ENCODE results near the gene MSI2. TPM values are rescaled to one million over a fixed set of nuclear protein-coding genes. Genes with fewer than 3 reads are reported as not detected.

Gene MSI2
- total RNA-seq, 1 donor from 2014 or later: 67.9 TPM

DNA sequence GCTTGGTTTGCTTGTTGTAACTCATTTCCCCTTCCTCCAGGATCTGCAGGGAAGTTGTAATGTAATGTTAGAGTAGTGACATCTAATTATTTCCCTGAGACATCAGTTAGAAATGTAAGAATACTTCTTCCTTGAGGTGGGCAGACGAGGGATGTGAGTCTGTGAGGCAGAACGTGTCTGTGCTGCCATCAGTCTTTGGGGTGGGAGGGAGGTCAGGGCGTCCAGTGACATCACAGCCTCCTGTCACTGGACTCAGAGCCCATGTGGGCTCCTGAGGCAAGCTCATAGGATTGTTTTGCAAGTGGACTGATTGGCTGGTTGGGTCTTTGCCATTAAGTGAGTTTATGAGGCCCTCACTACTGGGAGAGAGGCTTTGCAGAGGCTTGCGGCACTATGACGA is 300.0 kb downstream of the MSI2 start:
- Histone ChIP-seq H3K4me2 (ENCODE audit: low read length) (no peak overlapping the region), H2AFZ (ENCODE audit: low read depth, low read length) (no peak overlapping the region), H3K79me2 (ENCODE audit: insufficient read depth, low read length) (peaks cover 2% of the 10 kb centered on the region), H4K20me1 (ENCODE audit: insufficient read depth, low read length) (peaks cover 19% of the 10 kb centered on the region), H3K4me3 (ENCODE audit: insufficient read depth, low read depth, low read length) (no peak overlapping the region), H3K4me1 (ENCODE audit: insufficient read depth, low read length) (peaks cover 42% of the 10 kb centered on the region), H3K27me3 (ENCODE audit: insufficient read depth, low read length) (no peaks in the 10 kb centered on the region), H3K36me3 (ENCODE audit: insufficient read depth, low read length) (no peaks in the 10 kb centered on the region), H3K9ac (ENCODE audit: low read length) (no peak overlapping the region), H3K9me3 (ENCODE audit: insufficient read depth, low read depth, low read length) (no peaks in the 10 kb centered on the region), H3K27ac (ENCODE audit: low read depth, low read length) (no peak overlapping the region)
- Mint-ChIP-seq H3K4me3 (ENCODE audit: unreplicated experiment) (no peak overlapping the region), H3K36me3 (ENCODE audit: low read depth, unreplicated experiment) (peaks cover 2% of the 10 kb centered on the region), H3K9me3 (ENCODE audit: unreplicated experiment) (no peaks in the 10 kb centered on the region), H3K4me1 (ENCODE audit: low read depth, unreplicated experiment) (peaks cover 31% of the 10 kb centered on the region), H3K27ac (ENCODE audit: unreplicated experiment) (no peak overlapping the region), H3K27me3 (ENCODE audit: low read depth, unreplicated experiment) (no peaks in the 10 kb centered on the region)
- no peak for FAIRE-seq
- no peak for DNase-seq (ENCODE audit: low read depth)
- TF ChIP-seq EZH2 (IDR thresholded peaks at IDR 0.05; ENCODE audit: insufficient read depth, low read length): no peak
- TF ChIP-seq, protein P1, sequence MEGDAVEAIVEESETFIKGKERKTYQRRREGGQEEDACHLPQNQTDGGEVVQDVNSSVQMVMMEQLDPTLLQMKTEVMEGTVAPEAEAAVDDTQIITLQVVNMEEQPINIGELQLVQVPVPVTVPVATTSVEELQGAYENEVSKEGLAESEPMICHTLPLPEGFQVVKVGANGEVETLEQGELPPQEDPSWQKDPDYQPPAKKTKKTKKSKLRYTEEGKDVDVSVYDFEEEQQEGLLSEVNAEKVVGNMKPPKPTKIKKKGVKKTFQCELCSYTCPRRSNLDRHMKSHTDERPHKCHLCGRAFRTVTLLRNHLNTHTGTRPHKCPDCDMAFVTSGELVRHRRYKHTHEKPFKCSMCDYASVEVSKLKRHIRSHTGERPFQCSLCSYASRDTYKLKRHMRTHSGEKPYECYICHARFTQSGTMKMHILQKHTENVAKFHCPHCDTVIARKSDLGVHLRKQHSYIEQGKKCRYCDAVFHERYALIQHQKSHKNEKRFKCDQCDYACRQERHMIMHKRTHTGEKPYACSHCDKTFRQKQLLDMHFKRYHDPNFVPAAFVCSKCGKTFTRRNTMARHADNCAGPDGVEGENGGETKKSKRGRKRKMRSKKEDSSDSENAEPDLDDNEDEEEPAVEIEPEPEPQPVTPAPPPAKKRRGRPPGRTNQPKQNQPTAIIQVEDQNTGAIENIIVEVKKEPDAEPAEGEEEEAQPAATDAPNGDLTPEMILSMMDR (IDR thresholded peaks at IDR 0.05; ENCODE audit: insufficient read depth, low read depth, low read length): no peak

DNA sequence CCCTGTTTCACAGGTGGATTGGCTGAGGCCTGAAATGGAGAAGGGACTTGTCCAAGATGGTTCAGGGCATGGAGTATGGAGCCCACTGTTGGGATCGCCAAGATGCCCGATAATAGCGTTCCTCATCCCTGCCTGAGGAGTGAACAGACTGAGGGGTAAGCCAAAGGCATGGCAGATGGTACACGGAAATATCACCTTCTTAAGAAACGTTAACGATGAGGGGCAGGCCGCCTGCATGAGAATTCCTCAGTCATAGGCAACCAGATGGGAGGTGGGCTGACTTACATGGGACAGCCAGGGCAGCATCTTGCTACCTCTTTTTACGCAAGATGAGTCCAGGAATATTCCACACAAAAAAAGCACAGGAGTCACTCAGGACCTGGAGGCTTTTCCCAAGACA is 300.7 kb downstream of the MSI2 start:
- peaks cover 31% of the 10 kb centered on the region for H3K4me1 Mint-ChIP-seq (ENCODE audit: low read depth, unreplicated experiment)

DNA sequence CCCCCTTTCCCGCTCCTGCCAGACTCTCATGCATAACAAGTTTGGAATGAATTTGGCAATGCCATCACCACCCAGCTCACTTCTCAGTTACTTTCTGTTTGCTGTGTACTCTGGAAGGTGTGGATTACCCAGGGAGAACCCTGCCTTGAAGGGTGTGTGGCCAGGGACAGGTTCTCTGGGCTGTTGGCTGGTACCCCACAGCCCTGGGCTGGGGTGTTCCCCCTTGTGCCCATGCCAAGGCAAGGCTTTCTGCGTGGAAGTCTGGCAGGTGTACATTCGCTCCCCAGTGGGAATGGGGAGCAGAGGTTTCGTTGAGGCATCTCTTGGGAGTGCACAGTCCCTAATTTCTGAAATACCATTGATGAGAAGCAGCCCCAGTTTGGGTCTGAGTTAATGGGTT is 301.1 kb downstream of the MSI2 start:
- peaks cover 37% of the 10 kb centered on the region for H3K4me1 ChIP-seq (ENCODE audit: insufficient read depth, low read length)
- H3K4me2 ChIP-seq (ENCODE audit: low read length): peak overlapping the region; percentile 59
- DNase-seq (ENCODE audit: low read depth): no peak
- H3K9ac ChIP-seq (ENCODE audit: low read length): no peak overlapping the region
- Mint-ChIP-seq H3K4me1 (ENCODE audit: low read depth, unreplicated experiment) (peaks cover 31% of the 10 kb centered on the region), H3K9me3 (ENCODE audit: unreplicated experiment) (no peaks in the 10 kb centered on the region), H3K36me3 (ENCODE audit: low read depth, unreplicated experiment) (peaks cover 4% of the 10 kb centered on the region), H3K27ac (ENCODE audit: unreplicated experiment) (peak overlapping the region; percentile 72), H3K4me3 (ENCODE audit: unreplicated experiment) (no peak overlapping the region), H3K27me3 (ENCODE audit: low read depth, unreplicated experiment) (no peaks in the 10 kb centered on the region)
- TF ChIP-seq, protein P1 (IDR thresholded peaks at IDR 0.05; ENCODE audit: insufficient read depth, low read depth, low read length): no peak
- no peak for TF ChIP-seq EZH2 (IDR thresholded peaks at IDR 0.05; ENCODE audit: insufficient read depth, low read length)
- FAIRE-seq: no peak
- no peaks in the 10 kb centered on the region for H3K79me2 ChIP-seq (ENCODE audit: insufficient read depth, low read length)
- H3K27ac ChIP-seq (ENCODE audit: low read depth, low read length): peak overlapping the region; percentile 7
- no peaks in the 10 kb centered on the region for H3K9me3 ChIP-seq (ENCODE audit: insufficient read depth, low read depth, low read length)
- peaks cover 23% of the 10 kb centered on the region for H4K20me1 ChIP-seq (ENCODE audit: insufficient read depth, low read length)
- H2AFZ ChIP-seq (ENCODE audit: low read depth, low read length): no peak overlapping the region
- no peaks in the 10 kb centered on the region for H3K27me3 ChIP-seq (ENCODE audit: insufficient read depth, low read length)
- no peaks in the 10 kb centered on the region for H3K36me3 ChIP-seq (ENCODE audit: insufficient read depth, low read length)
- no peak overlapping the region for H3K4me3 ChIP-seq (ENCODE audit: insufficient read depth, low read depth, low read length)

More for the DNA sequence above, 300.7 kb downstream of the MSI2 start:
- DNase-seq (ENCODE audit: low read depth) (no peak), FAIRE-seq (no peak)
- H3K4me2 ChIP-seq (ENCODE audit: low read length): peak overlapping the region; percentile 59
- no peaks in the 10 kb centered on the region for H3K9me3 Mint-ChIP-seq (ENCODE audit: unreplicated experiment)
- H3K4me3 ChIP-seq (ENCODE audit: insufficient read depth, low read depth, low read length): no peak overlapping the region
- no peaks in the 10 kb centered on the region for H3K27me3 ChIP-seq (ENCODE audit: insufficient read depth, low read length)
- H4K20me1 ChIP-seq (ENCODE audit: insufficient read depth, low read length): peaks cover 21% of the 10 kb centered on the region
- peaks cover 2% of the 10 kb centered on the region for H3K36me3 Mint-ChIP-seq (ENCODE audit: low read depth, unreplicated experiment)
- H3K4me3 Mint-ChIP-seq (ENCODE audit: unreplicated experiment): no peak overlapping the region
- TF ChIP-seq, protein P1 (IDR thresholded peaks at IDR 0.05; ENCODE audit: insufficient read depth, low read depth, low read length): no peak
- no peak for TF ChIP-seq EZH2 (IDR thresholded peaks at IDR 0.05; ENCODE audit: insufficient read depth, low read length)
- no peak overlapping the region for H3K9ac ChIP-seq (ENCODE audit: low read length)
- no peaks in the 10 kb centered on the region for H3K36me3 ChIP-seq (ENCODE audit: insufficient read depth, low read length)
- H3K27ac ChIP-seq (ENCODE audit: low read depth, low read length): no peak overlapping the region
- peaks cover 41% of the 10 kb centered on the region for H3K4me1 ChIP-seq (ENCODE audit: insufficient read depth, low read length)
- no peaks in the 10 kb centered on the region for H3K27me3 Mint-ChIP-seq (ENCODE audit: low read depth, unreplicated experiment)
- H2AFZ ChIP-seq (ENCODE audit: low read depth, low read length): no peak overlapping the region
- H3K9me3 ChIP-seq (ENCODE audit: insufficient read depth, low read depth, low read length): no peaks in the 10 kb centered on the region
- peaks cover 1% of the 10 kb centered on the region for H3K79me2 ChIP-seq (ENCODE audit: insufficient read depth, low read length)
- no peak overlapping the region for H3K27ac Mint-ChIP-seq (ENCODE audit: unreplicated experiment)
